IMR-90 (cell line): ENCODE data around the gene CPN1.

ENCODE experiments used
- CHD1 ChIP-seq: IDR thresholded peaks from 2 replicates; pipeline ENCODE4 v1.6.1; 2012; ENCODE audit warnings: low read depth, low read length, improper control_type of control experiment
- TF ChIP-seq, protein P1 (sequence below): conservative IDR thresholded peaks from 2 replicates; pipeline ENCODE4 v1.5.1; 2012; ENCODE audit warnings: mild to moderate bottlenecking, low read depth, low read length, improper control_type of control experiment

DNA sequence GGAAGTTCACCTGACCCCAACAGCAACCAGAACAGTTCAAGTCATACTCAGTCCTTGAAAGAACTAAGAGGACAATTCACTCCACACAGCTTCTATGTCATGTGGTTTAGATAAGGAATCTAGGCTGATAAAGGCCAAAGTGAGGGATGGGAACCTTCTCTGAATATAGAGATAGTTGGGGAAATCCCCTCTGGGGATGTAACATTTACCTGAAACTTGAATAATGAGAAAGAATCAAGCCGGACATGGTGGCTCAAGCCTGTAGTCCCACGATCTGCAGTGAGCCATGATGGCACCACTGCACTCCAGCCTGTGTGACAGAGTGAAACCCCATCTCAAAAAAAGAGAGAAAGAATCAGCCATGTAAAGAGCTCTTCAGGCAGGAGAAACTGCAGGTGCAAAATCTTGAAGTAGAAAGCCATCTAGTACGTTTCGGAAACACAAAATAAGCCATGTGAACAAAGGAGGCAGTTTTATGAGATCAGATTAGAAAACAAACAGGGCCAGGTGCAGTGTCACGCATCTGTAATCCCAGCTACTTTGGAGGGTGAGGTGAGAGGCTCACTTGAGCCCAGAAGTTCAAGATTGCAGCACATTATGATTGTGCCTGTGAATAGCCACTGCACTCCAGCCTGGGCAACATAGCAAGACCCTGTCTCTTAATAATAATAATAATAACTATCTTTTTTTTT is 67.5 kb downstream of the CPN1 start:
- TF ChIP-seq, protein P1, sequence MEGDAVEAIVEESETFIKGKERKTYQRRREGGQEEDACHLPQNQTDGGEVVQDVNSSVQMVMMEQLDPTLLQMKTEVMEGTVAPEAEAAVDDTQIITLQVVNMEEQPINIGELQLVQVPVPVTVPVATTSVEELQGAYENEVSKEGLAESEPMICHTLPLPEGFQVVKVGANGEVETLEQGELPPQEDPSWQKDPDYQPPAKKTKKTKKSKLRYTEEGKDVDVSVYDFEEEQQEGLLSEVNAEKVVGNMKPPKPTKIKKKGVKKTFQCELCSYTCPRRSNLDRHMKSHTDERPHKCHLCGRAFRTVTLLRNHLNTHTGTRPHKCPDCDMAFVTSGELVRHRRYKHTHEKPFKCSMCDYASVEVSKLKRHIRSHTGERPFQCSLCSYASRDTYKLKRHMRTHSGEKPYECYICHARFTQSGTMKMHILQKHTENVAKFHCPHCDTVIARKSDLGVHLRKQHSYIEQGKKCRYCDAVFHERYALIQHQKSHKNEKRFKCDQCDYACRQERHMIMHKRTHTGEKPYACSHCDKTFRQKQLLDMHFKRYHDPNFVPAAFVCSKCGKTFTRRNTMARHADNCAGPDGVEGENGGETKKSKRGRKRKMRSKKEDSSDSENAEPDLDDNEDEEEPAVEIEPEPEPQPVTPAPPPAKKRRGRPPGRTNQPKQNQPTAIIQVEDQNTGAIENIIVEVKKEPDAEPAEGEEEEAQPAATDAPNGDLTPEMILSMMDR, result no peak
- no peak for TF ChIP-seq CHD1
